B cell (primary cell): Measurements from ENCODE around the gene EXOC6B. TPM values are rescaled to one million over a fixed set of nuclear protein-coding genes. Genes with fewer than 3 reads are reported as not detected.

Experiments used
- ATAC-seq: fragments of 200-7000 bp; cut with Tn5 transposase; one replicate; pipeline ENCODE4 v1.10.0; 2021; ENCODE audit warnings: low read depth, mild to moderate bottlenecking, moderate number of reproducible peaks, moderate library complexity
- CTCF ChIA-PET: fragments of 350-600 bp; sonication (Branson Sonifier 250); formaldehyde crosslinking; loops from one replicate; lab custom pipeline; 2021; ENCODE audit warnings: antibody characterized with exemption, inconsistent platforms; lab: Charles Lee
- POLR2A ChIA-PET: fragments of 350-600 bp; sonication (Branson Sonifier 250); formaldehyde crosslinking; loops from one replicate; lab custom pipeline; 2021; ENCODE audit warnings: antibody characterized with exemption; lab: Charles Lee
- DNase-seq: peaks from one replicate; pipeline ENCODE4 v3.0.0; 2013
- H2AFZ ChIP-seq: 2 replicates; pipeline ENCODE4 v1.6.1; 2012; ENCODE audit warnings: mild to moderate bottlenecking, low read depth, low read length; ENCODE audit not compliant: insufficient read depth, poor library complexity, severe bottlenecking
- H3K27ac ChIP-seq, 2 donors: 1 replicate in 1 of 2; 2 replicates in 1 of 2; pipeline ENCODE4 v1.5.1; 2012 to 2013; ENCODE audit warnings: low read length in 2 of 2, mild to moderate bottlenecking in 2 of 2, moderate library complexity in 1 of 2
- H3K27me3 ChIP-seq, 4 experiments: fragments of 200-600 bp in 1 of 4; sonication (generic) in 1 of 4; replicated peaks in 1 of 4; 1 replicate in 2 of 4; 2 replicates in 2 of 4; pipeline versions ENCODE4 v1.6.1 to v1.7.0; 2013 to 2016; ENCODE audit warnings: low read length in 3 of 4, mild to moderate bottlenecking in 2 of 4, mixed read lengths in 1 of 4, moderate library complexity in 1 of 4; ENCODE audit not compliant: insufficient read depth in 4 of 4, control insufficient read depth in 3 of 4; ENCODE audit errors: control extremely low read depth in 1 of 4
- H3K36me3 ChIP-seq, 2 experiments: replicated peaks in 1 of 2; 1 replicate in 1 of 2; 2 replicates in 1 of 2; pipeline versions ENCODE4 v1.6.1 to v1.7.1; 2013; ENCODE audit warnings: low read length in 1 of 2; ENCODE audit not compliant: insufficient read depth in 2 of 2, control insufficient read depth in 1 of 2; ENCODE audit errors: control extremely low read depth in 1 of 2, extremely low read depth in 1 of 2
- H3K4me1 ChIP-seq, 2 donors: fragments of 200-600 bp in 1 of 2; sonication (generic) in 1 of 2; 1 replicate in 1 of 2; 2 replicates in 1 of 2; pipeline versions ENCODE4 v1.5.1 to v1.6.1; 2013 to 2017; ENCODE audit warnings: low read length in 2 of 2; ENCODE audit not compliant: control insufficient read depth in 2 of 2, insufficient read depth in 2 of 2
- H3K4me2 ChIP-seq: replicated peaks from 2 replicates; pipeline ENCODE3; 2012; ENCODE audit warnings: mild to moderate bottlenecking, low read depth, low read length; ENCODE audit not compliant: poor library complexity, severe bottlenecking
- H3K4me3 ChIP-seq, 5 experiments: fragments of 200-600 bp in 1 of 5; sonication (generic) in 1 of 5; 1 replicate in 3 of 5; 2 replicates in 2 of 5; pipeline versions ENCODE4 v1.5.1 to v1.7.0; 2011 to 2016; ENCODE audit warnings: low read length in 4 of 5, mild to moderate bottlenecking in 4 of 5, low read depth in 2 of 5, control low read depth in 1 of 5, moderate library complexity in 1 of 5; ENCODE audit not compliant: insufficient read depth in 1 of 5; ENCODE audit errors: control extremely low read depth in 1 of 5, extremely low read depth in 1 of 5
- H3K79me2 ChIP-seq: fragments of 200-600 bp; sonication (generic); one replicate; pipeline ENCODE4 v1.6.0; 2016; ENCODE audit warnings: low read length; ENCODE audit not compliant: control insufficient read depth, insufficient read depth
- H3K9ac ChIP-seq: fragments of 200-600 bp; sonication (generic); 2 replicates; pipeline ENCODE4 v1.6.1; 2017; ENCODE audit warnings: mild to moderate bottlenecking, low read length, moderate library complexity
- H3K9me3 ChIP-seq, 3 donors: one replicate each; pipeline versions ENCODE4 v1.6.1 to v1.7.1; 2013; ENCODE audit warnings: low read length in 2 of 3; ENCODE audit not compliant: control insufficient read depth in 2 of 3, insufficient read depth in 1 of 3; ENCODE audit errors: control extremely low read depth in 1 of 3
- H4K20me1 ChIP-seq: 2 replicates; pipeline ENCODE4 v1.6.0; 2012; ENCODE audit warnings: mild to moderate bottlenecking, low read length; ENCODE audit not compliant: insufficient read depth, control insufficient read depth, poor library complexity, severe bottlenecking
- H3K27ac Mint-ChIP-seq: one replicate; pipeline ENCODE4 v1.8.0; 2021; ENCODE audit warnings: mixed read lengths
- H3K27me3 Mint-ChIP-seq: one replicate; pipeline ENCODE4 v1.8.0; 2021; ENCODE audit warnings: mixed read lengths
- H3K4me1 Mint-ChIP-seq: one replicate; pipeline ENCODE4 v1.8.0; 2021; ENCODE audit warnings: mixed read lengths
- H3K4me3 Mint-ChIP-seq: one replicate; pipeline ENCODE4 v1.8.0; 2021; ENCODE audit warnings: mixed read lengths
- H3K9me3 Mint-ChIP-seq: one replicate; pipeline ENCODE4 v1.8.0; 2022; ENCODE audit warnings: mixed read lengths; ENCODE audit not compliant: insufficient read depth
- CTCF ChIP-seq: fragments of 200-600 bp; IDR thresholded peaks from one replicate; pipeline ENCODE4 v1.8.0; 2022; ENCODE audit warnings: antibody characterized with exemption, mild to moderate bottlenecking
- EZH2 ChIP-seq: IDR thresholded peaks from 2 replicates; pipeline ENCODE4 v1.6.1; 2012; ENCODE audit warnings: borderline replicate concordance, low read depth, mild to moderate bottlenecking, moderate library complexity, low read length; ENCODE audit not compliant: insufficient read depth, poor library complexity, severe bottlenecking
- WGBS: methylation state at CpG from one replicate; pipeline ENCODE4 v1.1.5; 2013; ENCODE audit warnings: missing lambda C conversion rate; ENCODE audit not compliant: insufficient coverage; 5-methylcytosine and 5-hydroxymethylcytosine counted together
- intact Hi-C: fragments of 100-400 bp; cut with micrococcal nuclease; formaldehyde crosslinking; loops from one replicate; pipeline ENCODE4 v1.10.0; 2022
- polyA plus RNA-seq: library from polyadenylated mRNA; depleted of rRNA; stranded (reverse); fragments of >200 nt; gene quantifications from 2 replicates; pipeline ENCODE4 v1.2.3, GENCODE V29; 2012
- total RNA-seq, 2 donors: library from RNA; stranded (reverse); fragments of 120-200 nt in 1 of 2; gene quantifications; 1 replicate in 1 of 2; 2 replicates in 1 of 2; pipeline versions ENCODE4 v1.2.3 to v1.2.4, GENCODE V29; 2013 to 2022

Gene EXOC6B
- total and polyA plus RNA-seq, 2 donors (not counting 1 experiment from before 2014, with no cell fraction given) = 4.8 to 22.6 TPM

GRCh38 chr2:72685638-72686213, 140.1 kb downstream of the EXOC6B start:
- H3K9me3 ChIP-seq = no peaks in the 10 kb centered on the region
- CTCF ChIA-PET = no interaction called here
- Mint-ChIP-seq H3K27me3 (peaks cover 3% of the 10 kb centered on the region), H3K27ac (no peak overlapping the region), H3K4me1 (no peaks in the 10 kb centered on the region), H3K4me3 (no peak overlapping the region), H3K9me3 (no peaks in the 10 kb centered on the region)
- H3K27me3 ChIP-seq = no peaks in the 10 kb centered on the region
- H3K4me2 ChIP-seq = no peak overlapping the region
- no peaks in the 10 kb centered on the region for H4K20me1 ChIP-seq
- WGBS = 83% methylated on average over 1 of the region's 3 CpGs
- H3K27ac ChIP-seq = no peak overlapping the region
- no peak overlapping the region for H3K4me3 ChIP-seq
- intact Hi-C loops = no loop called here
- ATAC-seq = no peak
- no peak for DNase-seq
- H3K9ac ChIP-seq = no peak overlapping the region
- POLR2A ChIA-PET = no interaction called here
- H3K79me2 ChIP-seq = no peaks in the 10 kb centered on the region
- H2AFZ ChIP-seq = no peak overlapping the region
- no peaks in the 10 kb centered on the region for H3K36me3 ChIP-seq
- TF ChIP-seq EZH2 (no peak), CTCF (no peak)
- no peaks in the 10 kb centered on the region for H3K4me1 ChIP-seq

GRCh38 chr2:72682061-72682460, 143.8 kb downstream of the EXOC6B start:
- CTCF ChIA-PET = no interaction called here
- ATAC-seq = no peak
- intact Hi-C loops = no loop called here

More at GRCh38 chr2:72682061-72682460, 143.8 kb downstream of the EXOC6B start:
- Histone ChIP-seq H3K27me3 (no peaks in the 10 kb centered on the region), H3K4me2 (no peak overlapping the region), H3K4me3 (no peak overlapping the region), H3K9me3 (no peaks in the 10 kb centered on the region), H3K79me2 (no peaks in the 10 kb centered on the region), H3K9ac (no peak overlapping the region), H2AFZ (no peak overlapping the region), H3K36me3 (no peaks in the 10 kb centered on the region), H4K20me1 (no peaks in the 10 kb centered on the region), H3K4me1 (no peaks in the 10 kb centered on the region), H3K27ac (no peak overlapping the region)
- TF ChIP-seq CTCF = no peak
- no peak for TF ChIP-seq EZH2
- POLR2A ChIA-PET = no interaction called here
- peaks cover 3% of the 10 kb centered on the region for H3K27me3 Mint-ChIP-seq
- H3K9me3 Mint-ChIP-seq = no peaks in the 10 kb centered on the region
- no peak overlapping the region for H3K4me3 Mint-ChIP-seq
- H3K27ac Mint-ChIP-seq = no peak overlapping the region
- no peak for DNase-seq
- no peaks in the 10 kb centered on the region for H3K4me1 Mint-ChIP-seq
